Activated CD4-positive, CD25-positive, alpha-beta regulatory T cell treated with anti-CD3 and anti-CD28 coated beads, Interleukin-2, amount 50 U/mL, for 72 hours (primary cell): ENCODE measurements around the gene MICU1.
A peak's percentile ranks its signal among the peaks of the same experiment; 100 is the strongest.

Experiments used
- DNase-seq: peaks from one replicate; pipeline ENCODE4 v3.0.0; 2021

MICU1 gene

GRCh38 chr10:72323108-72323749 lies 302.6 kb downstream of the MICU1 start:
- DNase-seq, result peak; percentile 32

- DNase-seq, result peak; percentile 56
Measured at GRCh38 chr10:72322280-72323058, 303.4 kb downstream of the MICU1 start.

- DNase-seq, result no peak
Measured at GRCh38 chr10:72322030-72322279, 303.9 kb downstream of the MICU1 start.

- DNase-seq, result peak; percentile 34
Measured at GRCh38 chr10:72321248-72322029, 304.4 kb downstream of the MICU1 start.

GRCh38 chr10:72320676-72321247 lies 305.1 kb downstream of the MICU1 start:
- peak; percentile 64 for DNase-seq

GRCh38 chr10:72319416-72320254 lies 306.2 kb downstream of the MICU1 start:
- DNase-seq, result peak; percentile 88

GRCh38 chr10:72318418-72319262 lies 307.2 kb downstream of the MICU1 start:
- DNase-seq, result peak; percentile 34
